Mammary epithelial cell (primary cell): ENCODE measurements around the gene CCDC110.

Experiments used
- EZH2 ChIP-seq: IDR thresholded peaks from 2 replicates; pipeline ENCODE4 v1.6.1; 2012; ENCODE audit warnings: low read length, inconsistent platforms, borderline replicate concordance
- TF ChIP-seq, protein P1 (sequence below), 2 donors: IDR thresholded peaks in 1 of 2; conservative IDR thresholded peaks in 1 of 2; 2 replicates each; pipeline ENCODE4 v1.5.1; 2011 to 2012; ENCODE audit warnings: inconsistent platforms in 2 of 2, low read length in 2 of 2, mild to moderate bottlenecking in 2 of 2, control low read depth in 1 of 2, low read depth in 1 of 2; ENCODE audit not compliant: insufficient read depth in 1 of 2; ENCODE audit errors: extremely low read depth in 1 of 2

DNA sequence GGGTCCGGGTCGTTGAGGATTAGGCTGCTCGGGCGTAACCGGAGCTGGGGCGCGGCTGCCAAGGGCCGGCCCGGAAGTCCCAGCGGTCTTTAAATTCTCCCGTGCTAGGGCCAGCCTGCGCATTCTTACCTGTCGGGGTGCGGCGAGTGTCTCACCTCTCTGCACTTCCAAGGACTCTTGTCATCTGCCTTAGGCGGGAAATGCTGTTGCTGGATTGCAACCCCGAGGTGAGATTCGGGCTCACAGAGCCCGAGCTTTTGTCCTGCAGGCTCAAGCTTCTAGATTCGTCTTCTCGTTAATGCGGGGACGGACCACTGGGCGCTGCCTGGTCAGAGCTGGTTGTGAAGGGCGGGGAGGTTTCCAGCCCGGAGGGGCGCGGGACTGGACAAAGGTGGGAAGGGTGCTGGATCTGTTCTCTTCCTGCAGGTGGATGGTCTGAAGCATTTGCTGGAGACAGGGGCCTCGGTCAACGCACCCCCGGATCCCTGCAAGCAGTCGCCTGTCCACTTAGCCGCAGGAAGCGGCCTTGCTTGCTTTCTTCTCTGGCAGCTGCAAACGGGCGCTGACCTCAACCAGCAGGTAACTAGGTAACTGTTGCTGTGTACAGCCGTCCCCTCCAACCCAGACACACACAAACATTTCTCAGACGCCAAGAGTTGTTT lies 74.7 kb downstream of the CCDC110 start, which contains the start of gene ANKRD37:
- TF ChIP-seq, protein P1, sequence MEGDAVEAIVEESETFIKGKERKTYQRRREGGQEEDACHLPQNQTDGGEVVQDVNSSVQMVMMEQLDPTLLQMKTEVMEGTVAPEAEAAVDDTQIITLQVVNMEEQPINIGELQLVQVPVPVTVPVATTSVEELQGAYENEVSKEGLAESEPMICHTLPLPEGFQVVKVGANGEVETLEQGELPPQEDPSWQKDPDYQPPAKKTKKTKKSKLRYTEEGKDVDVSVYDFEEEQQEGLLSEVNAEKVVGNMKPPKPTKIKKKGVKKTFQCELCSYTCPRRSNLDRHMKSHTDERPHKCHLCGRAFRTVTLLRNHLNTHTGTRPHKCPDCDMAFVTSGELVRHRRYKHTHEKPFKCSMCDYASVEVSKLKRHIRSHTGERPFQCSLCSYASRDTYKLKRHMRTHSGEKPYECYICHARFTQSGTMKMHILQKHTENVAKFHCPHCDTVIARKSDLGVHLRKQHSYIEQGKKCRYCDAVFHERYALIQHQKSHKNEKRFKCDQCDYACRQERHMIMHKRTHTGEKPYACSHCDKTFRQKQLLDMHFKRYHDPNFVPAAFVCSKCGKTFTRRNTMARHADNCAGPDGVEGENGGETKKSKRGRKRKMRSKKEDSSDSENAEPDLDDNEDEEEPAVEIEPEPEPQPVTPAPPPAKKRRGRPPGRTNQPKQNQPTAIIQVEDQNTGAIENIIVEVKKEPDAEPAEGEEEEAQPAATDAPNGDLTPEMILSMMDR (conservative IDR thresholded peaks at IDR 0.05 in 1 of 2, IDR thresholded peaks at IDR 0.05 in 1 of 2; ENCODE audit: extremely low read depth in 1 of 2, insufficient read depth in 1 of 2, low read depth in 1 of 2, low read length in 2 of 2): no peak
- no peak for TF ChIP-seq EZH2
